OCI-LY1 (cell line): ENCODE data around the gene MEA1.

Source experiments
- EZH2 ChIP-seq: fragments of 200-600 bp; sonication (generic), shearing (Covaris generic); IDR thresholded peaks from 2 replicates; pipeline ENCODE4 v1.8.0; 2017; ENCODE audit warnings: borderline replicate concordance, mixed run types, mild to moderate bottlenecking, antibody characterized with exemption, low read length, moderate library complexity, mixed read lengths
- TF ChIP-seq, protein P1 (sequence below): fragments of 200-600 bp; sonication (generic), shearing (Covaris generic); IDR thresholded peaks from 2 replicates; pipeline ENCODE4 v1.5.1; 2017; ENCODE audit warnings: mild to moderate bottlenecking, antibody characterized with exemption, low read length, moderate library complexity, mixed read lengths

DNA sequence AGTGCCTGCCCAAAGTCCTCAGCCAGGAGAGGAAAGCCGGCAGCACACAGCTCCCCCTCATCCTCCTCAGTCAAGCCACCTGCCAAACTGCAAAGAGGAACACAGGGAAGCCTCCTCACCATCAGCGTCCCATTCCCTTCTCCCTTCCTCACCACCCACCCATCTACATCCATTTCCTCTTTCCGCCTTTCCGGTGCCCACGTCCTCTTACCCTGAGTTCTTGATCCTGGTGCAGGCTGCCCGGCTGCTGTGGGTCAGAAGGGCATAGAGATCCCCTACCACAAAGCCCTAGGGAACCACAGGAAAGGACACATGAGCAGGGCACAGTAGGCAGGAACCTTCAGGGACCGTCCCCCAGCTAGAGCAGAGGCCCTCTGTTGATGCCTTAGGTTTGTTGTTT lies 47.2 kb downstream of the MEA1 start:
- TF ChIP-seq, protein P1, sequence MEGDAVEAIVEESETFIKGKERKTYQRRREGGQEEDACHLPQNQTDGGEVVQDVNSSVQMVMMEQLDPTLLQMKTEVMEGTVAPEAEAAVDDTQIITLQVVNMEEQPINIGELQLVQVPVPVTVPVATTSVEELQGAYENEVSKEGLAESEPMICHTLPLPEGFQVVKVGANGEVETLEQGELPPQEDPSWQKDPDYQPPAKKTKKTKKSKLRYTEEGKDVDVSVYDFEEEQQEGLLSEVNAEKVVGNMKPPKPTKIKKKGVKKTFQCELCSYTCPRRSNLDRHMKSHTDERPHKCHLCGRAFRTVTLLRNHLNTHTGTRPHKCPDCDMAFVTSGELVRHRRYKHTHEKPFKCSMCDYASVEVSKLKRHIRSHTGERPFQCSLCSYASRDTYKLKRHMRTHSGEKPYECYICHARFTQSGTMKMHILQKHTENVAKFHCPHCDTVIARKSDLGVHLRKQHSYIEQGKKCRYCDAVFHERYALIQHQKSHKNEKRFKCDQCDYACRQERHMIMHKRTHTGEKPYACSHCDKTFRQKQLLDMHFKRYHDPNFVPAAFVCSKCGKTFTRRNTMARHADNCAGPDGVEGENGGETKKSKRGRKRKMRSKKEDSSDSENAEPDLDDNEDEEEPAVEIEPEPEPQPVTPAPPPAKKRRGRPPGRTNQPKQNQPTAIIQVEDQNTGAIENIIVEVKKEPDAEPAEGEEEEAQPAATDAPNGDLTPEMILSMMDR: no peak
- no peak for TF ChIP-seq EZH2
